Measurements from ENCODE around the gene SHROOM3. TPM values are rescaled to one million over a fixed set of nuclear protein-coding genes. Genes with fewer than 3 reads are reported as not detected.
A peak's percentile ranks its signal among the peaks of the same experiment; 100 is the strongest.

Gene SHROOM3
- total RNA-seq, 2 donors from 2014 or later: 18.1 to 21.8 TPM

- H3K27me3 Mint-ChIP-seq (ENCODE audit: insufficient read depth): no peaks in the 10 kb centered on the region
- no peak overlapping the region for H3K4me3 ChIP-seq (ENCODE audit: low read length)
- no peaks in the 10 kb centered on the region for H3K36me3 Mint-ChIP-seq (ENCODE audit: low read depth)
- H3K27ac Mint-ChIP-seq: no peak overlapping the region
- no peak for DNase-seq
- H3K4me1 ChIP-seq (ENCODE audit: control insufficient read depth, insufficient read depth, low read length): no peaks in the 10 kb centered on the region
- peak overlapping the region; percentile 64 for H3K27ac ChIP-seq (ENCODE audit: low read depth, low read length)
- no peak for TF ChIP-seq CTCF (conservative IDR thresholded peaks at IDR 0.05)
- no peaks in the 10 kb centered on the region for H3K9me3 Mint-ChIP-seq
- no peak overlapping the region for H3K9ac ChIP-seq (ENCODE audit: extremely low read depth, low read length, poor library complexity, severe bottlenecking)
- no peak overlapping the region for H3K4me3 Mint-ChIP-seq
- no peaks in the 10 kb centered on the region for H3K36me3 ChIP-seq (ENCODE audit: control insufficient read depth, insufficient read depth, low read length)
- 91 to 100% methylated on average over 3 of the region's 3 CpGs for WGBS, 2 experiments (ENCODE audit: insufficient coverage in 1 of 2, insufficient read length in 1 of 2)
- no peaks in the 10 kb centered on the region for H3K9me3 ChIP-seq (ENCODE audit: control insufficient read depth, low read length)
- H3K4me1 Mint-ChIP-seq: no peaks in the 10 kb centered on the region
- no peaks in the 10 kb centered on the region for H3K27me3 ChIP-seq (ENCODE audit: control insufficient read depth, insufficient read depth, low read length, poor library complexity, severe bottlenecking)
Observed at GRCh38 chr4:76448211-76448610, 13.2 kb downstream of the SHROOM3 start.

- Mint-ChIP-seq H3K27ac (no peak overlapping the region), H3K9me3 (no peaks in the 10 kb centered on the region), H3K36me3 (ENCODE audit: low read depth) (no peaks in the 10 kb centered on the region), H3K4me3 (no peak overlapping the region), H3K27me3 (ENCODE audit: insufficient read depth) (no peaks in the 10 kb centered on the region), H3K4me1 (no peaks in the 10 kb centered on the region)
- Histone ChIP-seq H3K4me3 (ENCODE audit: low read length) (no peak overlapping the region), H3K36me3 (ENCODE audit: control insufficient read depth, insufficient read depth, low read length) (no peaks in the 10 kb centered on the region), H3K27ac (ENCODE audit: low read depth, low read length) (peak overlapping the region; percentile 86), H3K4me1 (ENCODE audit: control insufficient read depth, insufficient read depth, low read length) (no peaks in the 10 kb centered on the region), H3K9ac (ENCODE audit: extremely low read depth, low read length, poor library complexity, severe bottlenecking) (no peak overlapping the region), H3K9me3 (ENCODE audit: control insufficient read depth, low read length) (no peaks in the 10 kb centered on the region), H3K27me3 (ENCODE audit: control insufficient read depth, insufficient read depth, low read length, poor library complexity, severe bottlenecking) (no peaks in the 10 kb centered on the region)
- no peak for DNase-seq
- WGBS, 2 experiments (ENCODE audit: insufficient coverage in 1 of 2, insufficient read length in 1 of 2): 70 to 89% methylated on average over 3 of the region's 3 CpGs
- TF ChIP-seq CTCF (conservative IDR thresholded peaks at IDR 0.05): no peak
Observed at GRCh38 chr4:76449362-76449767, 14.3 kb downstream of the SHROOM3 start.

- Mint-ChIP-seq H3K4me3 (no peak overlapping the region), H3K27me3 (ENCODE audit: insufficient read depth) (no peaks in the 10 kb centered on the region), H3K27ac (no peak overlapping the region), H3K4me1 (no peaks in the 10 kb centered on the region), H3K36me3 (ENCODE audit: low read depth) (no peaks in the 10 kb centered on the region), H3K9me3 (no peaks in the 10 kb centered on the region)
- H3K27ac ChIP-seq (ENCODE audit: low read depth, low read length): peak overlapping the region; percentile 86
- no peaks in the 10 kb centered on the region for H3K9me3 ChIP-seq (ENCODE audit: control insufficient read depth, low read length)
- no peaks in the 10 kb centered on the region for H3K4me1 ChIP-seq (ENCODE audit: control insufficient read depth, insufficient read depth, low read length)
- no peaks in the 10 kb centered on the region for H3K36me3 ChIP-seq (ENCODE audit: control insufficient read depth, insufficient read depth, low read length)
- H3K9ac ChIP-seq (ENCODE audit: extremely low read depth, low read length, poor library complexity, severe bottlenecking): no peak overlapping the region
- H3K4me3 ChIP-seq (ENCODE audit: low read length): no peak overlapping the region
- WGBS, 2 experiments (ENCODE audit: insufficient coverage in 1 of 2, insufficient read length in 1 of 2): 40 to 78% methylated on average over 2 of the region's 2 CpGs
- TF ChIP-seq CTCF (conservative IDR thresholded peaks at IDR 0.05): no peak
- H3K27me3 ChIP-seq (ENCODE audit: control insufficient read depth, insufficient read depth, low read length, poor library complexity, severe bottlenecking): no peaks in the 10 kb centered on the region
- DNase-seq: no peak
Observed at GRCh38 chr4:76449833-76450232, 14.8 kb downstream of the SHROOM3 start.

All from endodermal cell (in vitro differentiated cells).